HG03558 (cell line): ENCODE data around the gene MPST.

ENCODE experiments used
- ATAC-seq: cut with Tn5 transposase; IDR thresholded peaks from one replicate; pipeline ENCODE4 v1.9.1; 2021; ENCODE audit warnings: moderate number of reproducible peaks; ENCODE audit not compliant: unreplicated experiment; ENCODE audit errors: extremely low read depth

The MPST gene

DNA sequence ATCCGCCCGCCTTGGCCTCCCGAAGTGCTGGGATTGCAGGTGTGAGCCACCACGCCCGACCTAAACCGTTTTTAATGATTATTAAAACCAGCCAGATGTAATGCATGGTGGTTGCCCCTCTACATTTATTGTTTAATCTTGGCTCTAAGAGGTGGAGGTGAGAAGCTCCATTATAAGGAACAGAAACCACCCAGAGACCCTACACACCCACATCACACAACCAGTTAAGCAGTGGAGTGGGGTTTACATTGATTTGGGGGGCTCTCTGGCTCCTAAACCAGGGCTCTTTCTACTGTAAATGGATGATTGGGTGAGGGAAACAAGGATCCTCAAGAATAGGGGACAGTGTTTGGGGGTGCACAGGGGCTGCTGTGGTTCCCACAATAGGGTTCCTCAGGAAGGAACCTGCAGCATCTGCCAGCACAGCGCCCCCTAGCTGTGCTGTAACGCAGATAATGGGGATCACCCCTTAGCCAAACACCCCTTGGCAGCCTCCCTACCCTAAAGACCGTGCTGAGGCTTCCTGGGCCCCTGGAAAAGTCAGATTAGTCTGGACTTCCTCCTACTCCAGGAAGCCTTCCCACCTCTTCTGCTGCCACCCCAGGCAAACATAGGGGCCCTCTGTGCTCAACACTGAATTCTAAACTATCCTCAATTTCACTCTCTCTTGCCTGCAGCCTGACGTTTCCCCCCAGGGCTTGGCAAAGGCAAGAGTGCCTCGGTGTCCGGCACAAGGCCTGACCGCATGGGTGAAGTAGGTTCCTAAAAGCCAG, 2.4 kb downstream of the MPST start:
- no peak for ATAC-seq

GRCh38 chr22:37022483-37023337, 3.2 kb downstream of the MPST start:
- ATAC-seq: no peak

- ATAC-seq: no peak
Observed at GRCh38 chr22:37023743-37024338, 4.3 kb downstream of the MPST start.

GRCh38 chr22:37024339-37025157, 5.0 kb downstream of the MPST start:
- no peak for ATAC-seq

DNA sequence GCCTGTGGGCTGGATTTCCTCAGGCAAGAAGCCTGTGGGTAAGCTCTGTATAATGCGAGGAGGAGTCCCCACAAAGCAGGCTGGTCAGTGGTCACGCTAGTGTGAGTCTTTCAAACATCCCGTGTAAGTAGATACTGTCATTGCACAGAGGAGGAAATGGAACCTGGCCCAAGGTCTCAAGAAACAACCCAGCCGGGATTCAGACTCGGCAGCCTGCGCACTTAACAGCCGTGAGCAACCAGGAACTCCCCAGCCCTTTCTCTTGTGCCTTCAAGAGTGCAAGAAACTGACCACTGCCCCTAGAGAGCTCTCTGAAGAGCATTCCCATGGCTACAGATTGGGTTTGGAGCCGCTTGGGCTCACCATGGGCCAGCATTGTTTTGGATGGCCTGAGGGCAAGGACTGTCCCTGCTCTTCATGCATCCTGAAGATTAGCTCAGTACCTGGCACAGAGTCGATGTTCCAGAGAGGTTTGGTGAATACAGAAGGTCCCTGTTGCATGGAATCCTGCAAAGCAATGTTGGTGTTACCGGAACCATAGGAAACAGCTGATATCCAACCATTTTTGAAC, 6.0 kb downstream of the MPST start:
- ATAC-seq: no peak

DNA sequence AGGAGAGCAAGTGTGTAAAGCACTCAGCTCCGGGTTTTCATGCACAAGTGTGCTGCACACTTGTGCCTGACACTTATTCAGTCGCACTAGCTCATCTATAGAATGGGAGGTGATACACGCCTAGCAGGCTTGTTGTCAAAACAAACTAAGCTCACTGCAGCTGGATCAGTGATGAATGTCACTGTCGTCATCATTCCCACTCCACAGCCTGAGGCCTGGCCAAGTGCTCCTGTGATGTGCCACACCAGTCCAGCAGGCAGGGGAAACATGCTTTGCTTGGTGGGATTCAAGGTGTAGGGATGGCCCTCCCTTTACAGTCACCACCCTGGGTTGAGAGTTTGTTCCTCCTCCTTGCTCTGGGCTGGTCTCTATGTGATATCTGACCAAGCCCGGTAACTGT, 6.8 kb downstream of the MPST start:
- ATAC-seq: no peak

DNA sequence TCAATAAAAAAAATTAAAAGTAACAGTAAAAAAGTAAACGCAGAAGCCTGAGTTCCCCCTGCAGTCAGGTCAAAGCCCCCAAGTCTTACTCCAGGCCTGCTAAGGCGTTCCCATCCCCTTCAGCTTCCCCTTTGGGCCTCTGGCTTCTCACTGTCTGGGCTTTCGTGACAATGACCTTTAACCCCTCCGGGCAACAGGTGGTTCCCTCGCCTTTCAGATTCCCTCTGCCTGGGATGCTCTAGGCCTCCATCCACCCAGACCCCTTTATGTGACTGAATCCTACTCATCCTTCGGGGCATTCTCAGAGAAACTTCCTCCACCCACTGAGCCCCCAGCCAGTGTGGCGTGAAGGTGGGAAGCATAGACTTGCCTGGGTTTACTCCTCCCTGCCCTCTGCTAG, 8.0 kb downstream of the MPST start:
- no peak for ATAC-seq

DNA sequence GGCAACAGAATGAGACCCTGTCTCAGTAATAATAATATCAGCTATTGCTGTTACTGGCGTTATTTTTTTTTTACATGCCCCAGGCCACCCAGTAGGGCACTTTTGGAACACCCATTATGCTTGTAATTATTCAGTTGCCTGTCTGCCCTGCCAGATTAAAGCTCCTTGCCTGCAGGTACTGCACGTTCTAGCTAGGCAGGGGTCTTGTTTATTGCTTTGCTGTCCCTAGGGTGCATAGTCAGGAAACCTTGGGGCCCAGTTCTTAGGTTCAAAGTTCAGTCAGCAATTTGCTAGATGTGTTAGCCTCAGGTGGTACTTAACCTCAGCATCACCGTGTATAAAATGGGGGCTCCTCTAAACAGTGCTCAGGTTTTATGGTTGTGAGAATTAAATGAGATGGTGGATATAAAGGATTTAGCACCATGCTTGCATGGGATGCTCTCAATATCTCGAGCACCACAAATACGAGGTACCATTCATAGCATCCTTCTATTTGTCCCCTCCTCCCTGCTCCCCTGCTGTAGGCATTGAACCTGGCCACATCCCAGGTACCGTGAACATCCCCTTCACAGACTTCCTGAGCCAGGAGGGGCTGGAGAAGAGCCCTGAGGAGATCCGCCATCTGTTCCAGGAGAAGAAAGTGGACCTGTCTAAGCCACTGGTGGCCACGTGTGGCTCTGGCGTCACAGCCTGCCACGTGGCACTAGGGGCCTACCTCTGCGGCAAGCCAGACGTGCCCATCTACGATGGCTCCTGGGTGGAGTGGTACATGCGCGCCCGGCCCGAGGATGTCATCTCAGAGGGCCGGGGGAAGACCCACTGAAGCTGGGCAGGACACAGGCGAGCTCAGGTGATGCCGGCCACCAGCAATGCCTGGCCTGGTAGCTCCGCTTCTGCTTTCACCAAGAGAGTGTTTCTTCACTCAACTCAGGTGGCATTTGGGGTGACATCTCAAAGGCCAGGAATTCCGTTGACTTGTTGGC, 9.4 kb downstream of the MPST start:
- no peak for ATAC-seq

DNA sequence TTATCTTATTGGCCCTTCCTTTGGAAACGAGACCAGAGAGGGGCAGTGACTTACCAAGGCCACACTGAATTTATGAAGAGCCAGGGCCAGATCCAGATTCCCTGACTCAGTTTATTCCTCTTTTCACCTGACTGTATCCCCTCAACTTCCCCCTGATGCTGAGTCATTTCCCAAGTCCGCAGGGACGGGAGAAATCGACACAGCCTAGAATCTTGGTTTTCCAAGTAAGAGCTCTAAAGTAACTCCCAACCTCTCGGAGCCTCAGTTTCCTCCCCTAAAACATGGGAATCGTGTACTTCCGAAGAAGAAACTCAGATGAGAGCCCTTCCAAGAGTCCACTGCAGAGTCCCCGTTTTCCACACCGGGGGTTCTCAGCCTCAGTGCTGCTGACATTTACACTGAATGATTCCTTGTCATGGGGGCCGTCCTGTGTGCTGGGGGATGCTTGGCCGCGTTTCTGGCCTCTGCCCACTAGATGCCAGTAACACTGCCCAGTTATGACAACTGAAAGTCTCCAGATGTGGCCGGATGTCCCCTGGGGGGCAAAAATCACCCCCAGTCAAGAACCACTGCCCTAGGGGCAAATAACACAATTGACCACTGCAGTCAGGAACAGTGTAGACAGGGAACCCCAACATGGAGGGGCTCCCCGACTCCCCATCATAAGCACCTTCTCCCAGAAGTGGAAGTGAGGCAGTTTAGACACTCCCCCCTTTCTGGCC, 11.2 kb downstream of the MPST start:
- no peak for ATAC-seq

DNA sequence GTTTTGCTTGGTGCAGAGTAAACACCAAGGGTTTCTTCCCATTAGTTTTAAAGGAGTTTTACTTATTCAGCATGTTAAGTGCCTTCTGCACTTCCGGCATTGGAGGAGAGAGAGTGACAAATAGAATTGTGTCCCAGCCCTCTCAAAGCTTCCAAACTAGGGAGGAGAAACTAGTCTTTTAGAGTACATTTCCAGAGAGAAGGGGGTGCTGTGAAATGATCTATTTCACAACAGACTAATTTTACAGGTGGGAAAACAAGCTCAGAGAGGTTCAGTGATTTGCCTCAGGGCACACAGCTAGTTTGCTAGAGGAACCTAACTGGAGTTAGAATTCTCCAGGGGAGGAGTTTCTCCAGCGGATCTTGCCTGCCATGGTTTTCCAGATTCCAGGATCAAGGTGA, 12.6 kb downstream of the MPST start:
- no peak for ATAC-seq

DNA sequence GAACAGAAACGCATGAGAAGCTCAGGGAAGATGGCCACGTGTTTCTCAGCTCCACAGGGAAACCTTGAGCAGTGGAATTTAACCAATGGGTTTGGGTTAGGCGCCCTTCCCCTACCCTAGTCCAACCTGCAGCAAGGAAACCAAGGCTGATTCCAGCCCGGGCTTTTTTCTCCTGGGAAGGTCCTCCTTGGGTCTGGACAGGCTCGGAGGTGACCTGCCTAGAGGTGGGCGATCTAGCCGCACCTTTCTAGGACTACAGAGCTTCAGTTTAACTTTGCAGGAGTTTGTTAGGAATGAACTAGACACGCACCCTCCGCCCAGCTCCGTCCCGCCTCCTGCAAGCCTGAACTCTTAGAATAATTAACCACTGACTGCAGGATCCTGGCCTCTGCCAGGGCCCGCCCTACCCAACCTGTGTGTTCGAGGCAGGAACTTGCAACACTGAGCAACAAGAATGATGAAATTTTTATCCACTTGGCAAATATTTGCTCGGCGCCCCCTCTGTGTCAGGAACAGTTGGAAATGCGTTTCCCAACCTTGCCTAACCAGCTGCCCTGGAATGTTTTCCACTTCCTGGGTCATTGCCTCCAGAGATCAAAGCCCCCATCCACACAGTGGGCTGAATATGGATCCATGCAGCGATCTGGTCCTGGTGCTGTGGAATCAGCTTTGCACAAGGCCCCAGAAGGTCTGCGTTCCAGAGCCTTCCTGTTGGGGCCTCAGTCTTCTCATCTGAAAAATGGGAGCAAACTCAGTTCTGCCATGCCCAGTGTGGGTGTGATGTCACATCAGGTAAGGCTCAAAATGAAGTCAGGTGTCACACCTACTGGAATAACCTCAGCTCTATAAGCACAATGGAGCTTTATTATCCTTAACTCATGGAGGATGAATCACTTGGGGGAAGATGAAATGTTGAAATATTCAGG, 13.3 kb downstream of the MPST start:
- no peak for ATAC-seq

DNA sequence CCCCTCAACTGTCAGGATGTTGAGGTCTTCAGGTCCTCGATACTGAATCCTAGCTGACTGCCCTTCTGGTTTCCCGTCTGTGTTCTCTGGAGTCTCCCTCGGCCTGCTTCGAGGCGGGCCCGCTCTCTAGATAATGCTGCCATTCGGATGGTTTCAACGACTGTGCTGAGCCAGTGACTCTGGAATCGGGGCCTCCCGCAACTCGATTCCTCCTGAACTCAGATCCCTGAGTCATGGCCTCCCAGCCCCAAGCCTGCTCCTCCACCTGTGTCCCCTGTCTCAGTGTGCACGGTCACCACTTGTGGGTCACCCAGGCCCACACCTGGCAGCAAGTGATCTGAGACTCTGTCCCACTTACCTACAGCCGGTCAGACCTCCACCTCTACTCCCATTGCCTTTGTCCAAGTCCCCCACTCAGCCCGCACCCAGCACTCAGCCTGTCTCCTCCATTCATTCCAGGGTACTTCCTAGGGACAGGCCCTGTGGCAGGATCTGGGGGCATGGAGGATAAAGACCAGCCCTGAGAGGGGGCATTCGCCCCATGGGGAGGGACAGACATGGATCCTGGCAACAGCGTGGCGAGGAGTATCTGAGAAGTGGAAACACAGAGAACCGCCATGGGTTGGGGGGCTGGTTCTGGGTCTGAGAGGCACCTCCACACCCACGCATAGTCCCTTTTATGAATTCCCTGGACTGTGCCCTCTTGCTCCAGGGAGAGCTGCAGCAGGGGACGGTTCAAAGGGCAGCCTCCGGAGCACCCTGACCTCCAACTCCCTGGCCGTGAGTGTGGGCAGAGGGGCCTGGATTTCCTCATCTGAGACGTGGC, 14.3 kb downstream of the MPST start:
- ATAC-seq: no peak

- ATAC-seq: no peak
Observed at GRCh38 chr22:37036655-37037377, 17.3 kb downstream of the MPST start.

DNA sequence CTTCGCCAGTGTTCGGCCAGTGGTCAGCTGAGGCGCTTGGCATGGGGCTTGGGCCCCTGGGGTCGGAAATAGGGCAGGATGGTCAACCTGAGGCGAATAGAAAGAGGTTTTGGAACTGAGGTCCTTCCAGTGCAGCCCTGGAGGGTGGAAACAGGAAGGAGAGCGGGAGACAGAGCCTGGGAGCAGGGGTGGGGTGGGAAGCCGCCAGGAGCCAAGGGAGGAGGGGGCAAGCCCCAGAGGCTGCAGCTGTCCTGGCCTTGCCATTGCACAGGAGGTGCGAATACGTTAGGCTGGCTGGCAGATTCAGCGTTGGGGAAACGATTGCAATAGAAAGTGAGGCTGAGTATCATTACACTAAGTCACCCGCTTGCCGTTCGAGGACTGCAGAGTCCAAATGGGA, 18.1 kb downstream of the MPST start:
- no peak for ATAC-seq

- ATAC-seq: no peak
Observed at GRCh38 chr22:37039466-37039865, 19.9 kb downstream of the MPST start.
